Measurements from ENCODE around the gene HMGN2. TPM values are rescaled to one million over a fixed set of nuclear protein-coding genes. Genes with fewer than 3 reads are reported as not detected.

Gene HMGN2
- polyA plus RNA-seq (ENCODE audit: insufficient read length in 4 of 4) = 1,000 to 10,000 TPM; 1,076 to 1,222 (median 1,158) TPM

DNA sequence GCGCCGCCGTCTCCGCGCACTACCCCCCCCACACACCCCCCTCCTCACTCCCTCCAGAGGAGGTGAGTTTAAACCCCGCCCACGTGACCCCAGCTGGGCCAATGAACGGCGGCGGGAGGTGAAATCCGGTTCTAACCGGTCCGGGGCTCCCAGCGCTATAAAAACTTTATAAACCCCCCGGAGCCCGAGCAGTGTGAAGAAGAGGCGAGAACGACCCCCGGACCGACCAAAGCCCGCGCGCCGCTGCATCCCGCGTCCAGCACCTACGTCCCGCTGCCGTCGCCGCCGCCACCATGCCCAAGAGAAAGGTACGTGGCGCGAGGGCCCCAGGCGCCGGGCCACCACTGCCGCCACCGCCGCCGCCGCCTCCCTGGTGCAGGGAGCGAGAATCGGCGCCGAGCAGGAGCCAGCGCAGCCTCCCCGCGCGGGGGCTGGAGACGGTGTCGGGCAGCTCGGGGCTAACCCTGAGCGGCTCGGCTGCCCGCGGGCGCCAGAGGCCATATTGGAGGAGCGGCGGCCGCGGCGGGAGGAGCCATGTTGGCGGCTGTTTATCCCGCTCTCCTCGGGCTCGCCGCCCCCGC lies at the start of gene HMGN2:
Gene HMGN2, plus strand, starts transcription at position 121 of the 581 bp plus-strand sequence. Its CDS starts 173 bp downstream, at position 294.
- peak; percentile 77 to 88 (median 88) for DNase-seq (ENCODE audit: low read depth in 4 of 4, low spot score in 3 of 4)

DNA sequence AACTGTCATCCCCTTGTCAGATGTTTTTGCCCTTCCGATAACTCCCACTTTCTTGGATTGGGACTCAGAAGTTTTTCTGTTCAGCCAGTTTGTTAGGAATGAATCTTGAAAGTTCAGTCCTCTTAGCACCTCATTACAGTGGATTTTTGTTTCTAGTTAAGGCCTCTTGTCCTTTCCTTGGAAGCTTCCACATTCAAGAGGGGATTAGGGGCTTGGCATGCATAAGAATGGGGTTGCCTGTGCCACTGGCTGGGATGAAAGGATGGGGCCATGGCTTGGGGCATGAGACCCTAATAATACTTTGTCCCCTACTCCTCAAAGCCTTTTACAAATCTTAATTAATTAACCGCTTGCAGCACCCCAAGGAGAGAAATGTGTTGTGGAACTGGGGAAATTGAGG lies 42.5 kb upstream of the HMGN2 start:
- DNase-seq (ENCODE audit: low read depth in 4 of 4, low spot score in 3 of 4) = no peak

DNA sequence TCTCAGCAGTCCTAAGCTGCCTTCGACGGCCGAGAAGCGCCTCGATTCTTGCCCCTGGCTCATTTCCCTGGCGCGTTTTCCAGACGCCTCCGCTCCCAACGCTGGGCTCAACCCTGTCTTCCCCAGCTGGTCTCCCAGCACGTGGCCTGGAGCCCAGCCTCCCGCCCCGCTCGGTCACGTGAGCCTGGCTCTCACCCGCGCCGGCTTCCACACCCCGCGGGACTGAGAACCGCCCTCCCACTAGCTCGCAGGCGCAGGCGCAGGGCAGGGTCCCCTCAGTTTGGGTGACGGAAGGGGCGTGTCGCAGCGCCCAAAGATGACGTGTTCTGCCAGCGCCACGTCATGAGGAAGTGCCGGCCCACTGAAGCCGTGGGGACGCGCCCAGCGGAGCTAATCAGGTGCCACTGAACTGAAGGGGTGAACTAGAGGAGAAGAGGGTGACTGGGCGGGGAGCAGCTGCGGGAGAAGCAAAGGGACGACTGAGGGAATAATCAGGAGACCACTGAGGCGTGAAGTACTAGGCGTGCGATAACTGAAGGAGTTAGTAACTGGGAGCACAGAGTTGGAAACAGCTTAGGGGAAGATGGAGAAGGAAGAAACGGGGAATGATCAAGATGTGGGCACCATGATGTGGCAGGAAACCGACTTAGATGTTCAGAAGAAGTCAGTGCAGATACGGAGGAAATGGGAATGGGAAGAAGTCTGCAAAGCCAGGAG lies 40.1 kb upstream of the HMGN2 start, which contains the start of gene DHDDS:
Gene DHDDS, plus strand, starts transcription at position 343 of the 717 bp plus-strand sequence. CDS start 625 bp downstream, outside the sequence.
- peak; percentile 91 to 95 (median 94) for DNase-seq (ENCODE audit: low read depth in 4 of 4, low spot score in 3 of 4)

DNA sequence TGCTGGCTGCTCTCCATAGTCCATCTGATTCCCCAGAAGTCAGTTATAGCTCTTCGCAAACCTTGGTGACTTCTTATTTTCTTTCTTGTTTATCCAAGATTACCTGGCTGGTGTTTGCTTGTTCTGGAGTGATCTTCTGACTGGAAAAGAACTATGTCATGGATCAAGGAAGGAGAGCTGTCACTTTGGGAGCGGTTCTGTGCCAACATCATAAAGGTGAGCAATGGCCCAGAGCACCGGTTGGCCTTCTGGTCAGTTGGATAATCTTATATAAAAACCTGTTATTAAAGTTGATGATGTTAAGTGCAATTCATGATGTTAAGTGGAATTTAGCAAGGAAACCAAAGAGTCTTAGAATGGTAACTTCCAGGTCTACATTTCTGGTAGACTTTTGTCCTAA lies 39.4 kb upstream of the HMGN2 start:
- DNase-seq (ENCODE audit: low read depth in 4 of 4, low spot score in 3 of 4) = no peak

DNA sequence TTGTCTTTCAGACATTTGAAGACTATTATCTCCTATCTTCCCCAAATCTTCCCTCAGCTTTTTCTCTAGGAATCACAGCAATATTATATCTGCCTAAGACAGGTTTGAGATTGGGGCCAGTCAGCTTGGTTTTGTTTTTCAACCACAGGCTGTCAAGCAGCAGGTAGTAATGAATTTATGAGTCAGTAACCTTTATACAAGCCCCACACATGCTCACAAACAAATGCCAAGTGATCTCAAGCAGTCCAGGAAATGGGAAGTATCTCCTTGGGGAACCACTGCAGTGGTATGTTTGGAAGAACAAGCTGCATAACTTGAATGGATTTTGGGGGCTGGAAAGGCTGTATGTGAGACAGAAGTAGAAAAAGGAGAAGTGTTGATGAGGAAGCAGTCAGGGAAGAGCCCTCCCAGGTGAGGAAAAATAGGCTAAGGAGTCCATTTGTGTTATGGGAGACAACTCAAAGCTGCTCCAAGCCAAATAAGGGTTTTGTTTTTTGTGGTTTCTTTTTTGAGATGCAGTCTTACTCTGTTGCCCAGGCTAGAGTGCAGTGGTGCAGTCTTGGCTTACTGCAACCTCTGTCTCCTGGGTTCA lies 38.0 kb upstream of the HMGN2 start:
- DNase-seq (ENCODE audit: low read depth in 4 of 4, low spot score in 3 of 4) = no peak

DNA sequence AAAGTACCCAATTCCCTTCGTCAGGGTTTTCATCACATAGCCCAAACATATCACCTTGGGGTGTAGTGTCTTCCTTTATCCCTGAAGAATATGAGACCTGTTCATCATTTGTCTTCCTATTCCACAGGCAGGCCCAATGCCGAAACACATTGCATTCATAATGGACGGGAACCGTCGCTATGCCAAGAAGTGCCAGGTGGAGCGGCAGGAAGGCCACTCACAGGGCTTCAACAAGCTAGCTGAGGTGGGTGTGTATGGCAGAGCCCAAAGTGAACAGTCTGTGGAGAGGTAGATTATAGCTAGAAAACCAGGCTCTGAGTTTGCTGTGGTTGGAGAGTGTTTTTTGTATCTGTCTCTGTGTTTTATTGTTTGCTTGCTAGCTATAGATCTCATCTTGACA lies 34.2 kb upstream of the HMGN2 start:
- no peak for DNase-seq (ENCODE audit: low read depth in 4 of 4, low spot score in 3 of 4)

DNA sequence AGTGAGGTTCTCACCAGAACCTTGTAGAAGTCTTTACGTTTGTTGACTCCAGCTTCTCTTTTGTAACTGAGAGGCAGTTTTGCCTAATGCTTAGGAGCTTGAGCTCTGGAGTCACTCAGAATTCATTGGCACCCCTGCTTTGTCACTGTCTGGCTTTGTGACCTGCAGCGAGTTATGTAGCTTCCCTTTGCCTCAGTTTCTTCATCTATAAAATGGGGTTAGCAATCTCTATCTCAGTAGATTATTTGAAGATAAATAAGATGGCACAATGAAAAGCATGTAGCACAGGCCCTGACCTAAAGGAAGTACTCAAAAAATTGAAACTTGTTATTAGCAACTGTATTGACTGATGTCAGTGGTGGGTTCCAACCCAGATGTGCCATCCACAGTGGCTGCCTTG lies 32.0 kb upstream of the HMGN2 start:
- DNase-seq (ENCODE audit: low read depth in 4 of 4, low spot score in 3 of 4) = no peak

DNA sequence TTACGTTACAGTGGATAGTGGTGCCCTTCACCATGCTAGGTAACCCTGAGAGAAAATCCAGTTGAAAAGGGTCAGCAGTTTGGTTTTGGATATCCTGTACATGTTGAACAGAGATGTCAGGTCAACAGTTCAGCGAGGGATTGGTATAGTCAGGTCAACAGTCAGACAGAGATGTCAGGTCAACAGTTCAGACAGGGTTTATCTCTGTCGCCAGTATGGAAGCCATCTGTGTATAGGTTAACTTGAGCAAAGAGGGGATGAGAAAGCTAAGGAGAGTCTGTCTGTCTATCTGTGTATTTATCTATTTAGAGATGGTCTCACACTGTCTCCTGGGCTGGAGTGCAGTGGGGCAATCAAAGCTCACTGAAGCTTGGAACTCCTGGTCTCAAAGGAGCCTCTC lies 22.4 kb upstream of the HMGN2 start:
- DNase-seq (ENCODE audit: low read depth in 4 of 4, low spot score in 3 of 4) = no peak

DNA sequence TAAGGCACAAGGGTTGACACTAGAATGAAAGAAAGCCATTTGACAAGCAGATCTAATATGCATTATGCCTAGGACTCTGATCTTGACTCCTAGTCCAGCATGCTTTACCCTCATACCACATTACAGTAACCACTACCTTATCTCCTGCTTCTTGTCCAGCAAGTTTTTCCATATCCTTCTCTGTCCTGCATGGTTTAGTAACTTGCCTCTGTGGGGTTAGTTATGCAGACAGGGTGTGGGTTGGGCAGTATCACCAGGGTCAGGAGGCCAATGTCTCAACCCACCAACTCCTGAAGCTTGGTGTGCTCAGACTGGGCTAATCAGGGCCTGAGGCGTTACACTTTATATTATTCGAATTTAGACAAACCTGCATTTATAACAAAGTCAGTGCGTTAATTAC lies 21.3 kb upstream of the HMGN2 start:
- DNase-seq (ENCODE audit: low read depth in 4 of 4, low spot score in 3 of 4) = no peak

DNA sequence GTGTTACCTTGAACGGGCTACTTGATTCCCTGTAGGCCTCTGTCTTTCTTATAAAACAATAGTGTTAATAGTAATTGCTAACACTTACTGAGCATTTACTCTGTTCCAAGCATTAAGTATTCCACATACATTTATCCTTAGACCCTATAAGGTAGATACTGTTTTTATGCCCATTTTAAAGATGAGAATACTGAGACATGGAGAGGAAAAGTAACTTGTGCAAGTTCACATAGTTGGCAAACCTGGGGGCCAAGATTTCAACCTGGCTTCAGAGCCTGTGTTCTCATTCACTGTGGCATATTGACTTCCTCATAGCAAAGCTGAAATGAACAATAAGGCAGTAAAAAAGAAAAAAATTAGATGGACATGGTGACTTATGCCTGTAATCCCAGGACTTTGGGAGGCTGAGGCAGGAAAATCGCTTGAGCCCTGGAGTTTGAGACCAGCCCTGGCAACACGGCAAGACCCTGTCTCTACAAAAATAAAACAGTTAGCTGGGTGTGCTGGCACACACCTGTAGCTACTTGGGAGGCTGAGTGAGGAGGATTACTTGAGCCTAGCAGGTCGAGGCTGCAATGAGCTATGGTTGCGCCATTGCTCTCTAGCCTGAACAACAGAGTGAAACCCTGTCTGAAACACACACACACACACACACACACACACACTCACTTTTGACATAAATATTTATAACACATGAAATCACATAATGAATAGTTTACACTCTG lies 19.6 kb upstream of the HMGN2 start:
- DNase-seq (ENCODE audit: low read depth in 4 of 4, low spot score in 3 of 4) = no peak

DNA sequence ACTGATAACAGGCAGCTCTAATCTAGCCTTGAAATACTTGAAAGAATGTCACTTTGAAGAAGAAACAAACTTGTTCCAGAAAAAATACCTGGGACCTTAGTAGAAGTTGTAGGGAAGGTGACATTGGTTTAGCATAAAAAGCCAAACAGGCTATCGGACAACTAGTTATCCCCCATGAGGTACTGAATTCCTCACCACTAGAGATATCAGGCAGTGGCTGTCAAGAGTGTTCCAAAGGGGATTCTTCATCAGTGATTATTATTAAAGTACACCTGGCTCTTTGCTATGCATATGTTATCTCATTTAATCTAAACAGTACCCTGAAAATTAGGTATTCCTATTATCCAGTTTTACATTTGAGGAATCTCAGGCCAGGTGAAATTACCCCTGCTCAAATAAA lies 13.1 kb upstream of the HMGN2 start:
- no peak for DNase-seq (ENCODE audit: low read depth in 4 of 4, low spot score in 3 of 4)

DNA sequence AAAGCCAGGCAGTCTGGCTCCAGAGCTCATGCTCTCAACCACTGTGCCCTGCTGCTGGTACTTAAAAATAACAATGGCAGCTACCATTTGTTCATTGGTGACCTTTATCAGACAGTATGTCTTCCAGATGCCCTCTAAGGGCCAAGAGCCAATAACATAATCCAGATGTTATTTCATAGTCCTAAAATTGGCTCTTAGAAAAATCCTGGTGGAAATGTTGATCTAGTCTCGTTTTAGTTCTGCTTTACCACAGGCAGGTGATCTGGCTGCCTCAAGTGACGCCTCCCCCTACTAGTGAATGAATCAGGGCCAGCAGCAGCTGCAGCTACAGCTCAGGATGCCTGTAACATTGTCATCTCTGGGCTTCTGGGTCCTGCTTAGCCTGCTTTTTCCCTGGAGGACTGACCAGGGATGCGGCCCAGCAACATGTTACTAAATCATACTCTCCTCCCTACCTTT lies 12.6 kb upstream of the HMGN2 start:
- DNase-seq (ENCODE audit: low read depth in 4 of 4, low spot score in 3 of 4) = no peak

DNA sequence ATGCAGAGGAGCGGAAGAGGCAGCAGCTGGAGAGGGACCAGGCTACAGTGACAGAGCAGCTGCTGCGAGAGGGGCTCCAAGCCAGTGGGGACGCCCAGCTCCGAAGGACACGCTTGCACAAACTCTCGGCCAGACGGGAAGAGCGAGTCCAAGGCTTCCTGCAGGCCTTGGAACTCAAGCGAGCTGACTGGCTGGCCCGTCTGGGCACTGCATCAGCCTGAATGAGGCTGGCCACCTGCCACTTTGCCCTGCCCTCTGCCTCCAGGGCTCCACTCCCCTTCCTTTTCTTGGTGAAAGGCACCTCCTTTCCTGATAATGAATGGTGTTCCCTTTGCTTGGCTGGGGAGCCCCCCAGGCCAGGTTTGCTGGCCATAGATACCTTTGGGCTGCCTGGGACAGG lies 3.3 kb upstream of the HMGN2 start:
- no peak for DNase-seq (ENCODE audit: low read depth in 4 of 4, low spot score in 3 of 4)

DNA sequence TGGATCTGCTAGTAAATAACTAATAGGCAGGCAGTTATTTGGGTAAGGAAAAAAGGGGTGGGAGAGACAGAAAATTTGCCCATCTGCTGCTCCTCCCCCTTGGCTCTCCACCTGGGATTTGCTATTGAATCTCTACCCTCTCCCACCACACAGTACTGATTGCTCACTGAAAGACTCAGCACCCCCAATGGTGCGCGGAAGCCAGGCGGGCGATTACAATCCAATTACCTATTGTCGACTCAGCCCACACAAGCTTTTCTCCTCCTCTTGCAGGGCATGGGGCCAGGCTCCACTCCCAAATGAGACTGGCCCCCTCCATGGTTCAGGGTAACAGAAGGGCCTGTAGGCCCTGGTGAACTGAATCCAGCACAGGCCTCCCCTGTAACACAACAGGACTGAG lies 2.7 kb upstream of the HMGN2 start:
- no peak for DNase-seq (ENCODE audit: low read depth in 4 of 4, low spot score in 3 of 4)

DNA sequence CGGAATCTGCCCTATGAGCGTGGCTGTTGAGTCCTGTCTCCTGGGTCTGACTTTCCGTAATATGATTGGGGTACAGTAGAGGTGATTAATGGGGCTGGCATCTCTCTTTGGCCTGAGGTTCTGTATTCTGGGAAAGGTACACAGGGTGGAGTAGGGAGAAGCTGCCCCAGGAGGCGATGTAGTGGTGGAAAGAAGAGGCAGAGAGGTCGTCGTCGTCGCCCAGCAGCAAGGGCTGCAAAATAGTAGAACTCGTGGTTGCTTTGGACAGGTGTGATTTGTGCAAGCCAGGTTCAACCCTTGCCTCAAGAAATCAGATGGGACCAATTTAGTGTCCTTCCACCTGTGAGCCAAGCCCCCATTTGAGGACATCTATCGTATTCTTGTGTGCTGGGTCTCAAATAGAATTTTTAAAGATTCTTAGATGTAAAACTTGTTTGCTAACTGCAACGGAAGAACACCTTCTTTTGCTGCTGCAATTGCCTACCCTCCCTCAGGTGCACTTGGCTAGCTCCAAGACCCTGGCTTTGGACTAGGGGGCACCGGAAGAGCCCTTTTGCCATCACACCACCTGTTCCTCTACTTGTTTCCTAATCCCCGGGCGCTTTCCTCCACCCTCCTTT lies 1.3 kb upstream of the HMGN2 start:
- DNase-seq (ENCODE audit: low read depth in 4 of 4, low spot score in 3 of 4) = no peak

DNA sequence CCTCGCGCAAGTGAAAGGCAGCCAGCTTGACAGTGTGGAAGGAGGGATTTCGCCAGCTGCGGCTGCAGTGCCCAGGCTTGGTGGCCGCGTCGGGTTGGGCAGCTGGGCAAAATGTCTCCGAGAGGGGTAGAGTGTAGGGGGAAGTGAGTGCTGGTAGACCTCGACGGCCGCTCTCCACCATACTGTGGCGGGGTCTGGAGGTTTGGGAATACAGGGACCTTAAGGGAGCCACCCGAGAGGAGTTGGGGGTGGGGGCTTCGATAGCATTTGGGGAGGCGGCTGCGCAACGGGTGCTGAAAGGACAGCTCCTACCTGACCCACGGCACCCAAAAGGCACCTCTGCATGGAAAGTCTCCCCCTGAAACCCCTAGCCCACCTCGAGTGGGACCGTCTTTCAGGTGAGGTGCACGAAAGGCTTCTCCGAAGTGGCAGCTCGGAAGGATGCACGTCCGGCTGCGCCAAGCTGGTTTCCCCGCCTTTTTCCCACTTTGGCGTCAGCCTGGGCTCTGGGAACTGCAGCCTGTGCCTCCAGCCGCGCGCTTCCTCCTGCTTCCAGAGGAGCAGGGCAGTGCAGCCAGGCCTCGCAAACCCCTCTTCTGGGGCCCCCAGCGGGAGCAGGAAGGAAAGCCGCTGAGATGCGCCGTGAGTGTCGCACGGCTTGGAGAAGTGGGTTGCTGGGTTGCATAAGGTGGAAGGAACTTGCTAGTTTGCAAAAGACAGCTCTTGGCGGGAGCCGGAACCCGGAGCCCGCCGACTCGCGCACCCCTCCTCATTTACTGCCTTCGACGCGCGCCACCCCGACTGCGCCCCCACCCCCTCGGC lies 531 bp upstream of the HMGN2 start:
- DNase-seq (ENCODE audit: low read depth in 4 of 4, low spot score in 3 of 4) = peak; percentile 51 to 64 (median 56)

DNA sequence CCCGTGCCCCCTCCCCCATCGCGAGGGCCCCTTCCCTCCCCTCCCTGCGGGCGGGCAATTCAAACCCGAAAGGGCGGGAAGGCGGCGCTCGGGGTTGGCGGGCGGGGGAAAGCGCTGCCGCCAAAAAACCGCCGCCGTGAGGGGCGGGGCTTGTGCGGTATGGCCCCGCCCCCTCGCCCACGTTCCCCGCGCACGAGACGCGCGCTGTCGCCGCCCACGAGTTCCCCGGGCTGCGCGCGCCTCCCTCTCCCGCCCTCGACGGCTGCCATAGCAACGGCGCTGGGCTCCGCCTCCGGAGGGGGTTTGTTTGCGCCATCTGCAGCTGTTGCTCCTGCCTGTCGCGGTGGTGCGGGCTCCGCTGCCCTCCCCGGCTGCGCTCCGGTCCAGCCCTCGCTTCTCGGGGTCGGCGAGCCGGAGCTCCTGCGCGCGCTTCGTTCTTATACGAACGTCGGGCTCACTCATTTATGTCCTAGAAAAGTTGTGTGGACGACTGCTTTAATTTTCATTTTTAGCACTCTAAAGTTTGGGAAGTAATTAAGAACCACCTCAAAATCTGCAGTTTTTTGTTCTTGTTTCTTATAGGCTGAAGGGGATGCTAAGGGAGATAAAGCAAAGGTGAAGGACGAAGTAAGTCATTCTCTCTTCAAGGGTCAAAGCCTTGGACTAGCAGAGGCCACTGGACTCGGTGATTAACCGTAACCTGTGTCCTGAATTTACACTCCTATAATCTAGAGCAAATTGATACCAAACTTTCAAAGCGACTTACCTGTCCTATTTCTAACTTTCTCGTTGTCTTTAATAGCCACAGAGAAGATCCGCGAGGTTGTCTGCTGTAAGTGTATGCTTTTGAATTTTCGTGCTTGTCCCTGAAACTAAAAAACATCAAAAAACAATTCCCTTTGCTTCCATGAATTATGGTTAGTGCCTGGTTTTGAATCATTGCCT lies 933 bp downstream of the HMGN2 start:
- peak; percentile 78 to 88 (median 84) for DNase-seq (ENCODE audit: low read depth in 4 of 4, low spot score in 3 of 4)

DNA sequence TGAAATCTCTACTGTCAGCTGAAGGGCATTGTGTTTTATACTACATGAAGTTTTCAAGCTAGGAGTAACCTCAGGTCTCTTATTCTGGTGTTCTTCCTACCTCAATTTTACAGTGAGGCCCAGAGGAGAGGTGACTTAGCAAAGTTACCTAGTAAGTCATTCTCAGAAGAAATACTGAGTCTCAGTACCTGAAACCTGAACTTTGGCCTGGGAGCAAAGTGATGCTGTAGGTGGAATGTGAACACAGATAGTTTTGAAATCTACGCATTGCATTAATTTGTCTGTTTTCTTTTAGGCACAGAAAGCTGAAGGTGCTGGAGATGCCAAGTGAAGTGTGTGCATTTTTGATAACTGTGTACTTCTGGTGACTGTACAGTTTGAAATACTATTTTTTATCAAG lies 2.6 kb downstream of the HMGN2 start:
- DNase-seq (ENCODE audit: low read depth in 4 of 4, low spot score in 3 of 4) = no peak

DNA sequence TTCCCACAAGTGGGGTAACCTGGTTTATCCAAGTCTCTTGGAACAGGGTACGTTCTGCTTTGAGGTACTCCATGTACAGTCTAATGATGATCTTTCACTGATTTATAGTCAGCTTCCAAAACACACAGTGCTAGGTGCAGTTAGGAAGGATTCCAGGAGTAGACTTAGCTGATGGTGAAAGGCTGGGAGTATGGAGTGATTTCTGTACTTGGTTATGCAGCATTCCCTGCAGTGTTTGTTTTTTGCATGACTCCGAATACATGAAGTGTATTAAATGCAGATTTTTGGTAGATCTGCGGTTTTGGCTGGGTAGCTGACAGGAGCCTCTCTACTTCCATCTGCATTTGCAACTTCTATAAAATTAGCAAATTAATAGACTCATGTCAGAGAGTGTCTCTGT lies 3.7 kb downstream of the HMGN2 start:
- DNase-seq (ENCODE audit: low read depth in 4 of 4, low spot score in 3 of 4) = no peak
